ENCODE results near the gene HSPG2.

Gene HSPG2

DNA sequence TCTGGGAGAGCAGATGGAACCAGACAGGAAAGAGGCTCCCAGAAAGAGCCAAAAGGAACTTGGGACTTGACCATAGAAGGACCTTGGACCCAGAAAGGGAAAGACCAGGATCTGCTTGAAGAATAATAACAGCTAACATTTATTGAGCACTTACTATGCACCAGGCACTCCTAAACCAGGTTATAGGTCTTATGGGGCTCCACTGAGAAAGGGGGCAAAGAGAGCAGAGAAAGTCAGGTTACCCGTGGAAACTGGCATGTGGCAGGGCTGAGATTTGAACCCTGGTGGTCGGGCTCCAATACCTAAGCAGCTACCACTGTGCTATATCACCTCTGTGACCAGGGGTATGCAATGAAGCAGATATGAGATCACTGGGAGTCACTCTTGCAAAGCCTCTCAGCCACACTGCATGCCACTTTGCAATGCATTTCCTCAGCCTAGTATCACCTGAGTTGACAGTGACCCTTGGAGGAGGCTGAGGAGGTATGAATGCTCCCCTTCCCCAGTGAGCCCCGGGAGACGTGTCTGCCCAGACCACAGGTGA, 37.8 kb downstream of the HSPG2 start:
- FAIRE-seq: no peak

DNA sequence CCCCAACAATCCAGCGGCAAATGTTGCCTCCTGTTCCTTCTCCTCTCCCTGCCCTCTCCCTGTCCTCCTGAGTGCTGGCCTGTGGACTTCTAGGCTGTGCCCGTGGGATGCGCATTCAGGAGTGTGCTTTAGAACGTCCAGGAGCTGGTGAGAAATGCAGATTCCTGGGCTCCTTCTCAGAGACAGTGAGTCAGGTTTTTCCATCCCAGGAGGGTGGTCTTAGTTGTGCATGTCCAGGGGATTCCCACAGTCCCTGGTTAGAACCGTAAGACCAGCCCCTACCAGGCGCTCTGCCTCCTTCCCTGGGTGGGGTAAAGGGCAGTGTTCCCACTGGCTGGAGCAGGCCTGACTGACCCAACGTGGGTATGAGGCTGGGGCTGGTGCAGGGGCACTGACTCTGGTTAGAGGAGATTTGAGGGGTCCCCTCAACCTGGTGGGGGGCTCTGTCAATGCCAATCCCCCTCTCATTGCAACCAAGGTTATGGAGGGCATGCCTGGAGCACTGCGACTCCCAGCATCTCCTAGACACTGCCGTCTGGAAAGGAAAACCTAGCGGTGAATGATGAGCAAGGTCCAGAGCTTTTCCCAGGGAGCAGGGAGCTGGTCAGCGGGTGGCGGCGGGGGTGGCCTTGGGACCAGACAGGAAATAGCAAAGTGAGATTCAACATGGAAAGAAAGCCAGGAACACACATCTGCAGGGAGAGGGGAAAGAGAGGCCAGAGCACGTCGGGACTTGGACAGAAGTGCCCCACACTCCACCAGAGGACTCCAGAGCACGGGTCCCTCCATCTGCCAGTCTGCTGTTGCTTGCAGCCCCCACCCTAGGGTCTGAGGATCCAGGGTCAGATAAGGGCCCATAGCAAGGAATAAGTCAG, 38.5 kb downstream of the HSPG2 start:
- DNase-seq (ENCODE audit: insufficient read length, low spot score) (no peak), FAIRE-seq (no peak)
- TF ChIP-seq POLR2AphosphoS5 (IDR thresholded peaks at IDR 0.05; ENCODE audit: low read depth, low read length): no peak
- no peak for TF ChIP-seq POU2F2 (IDR thresholded peaks at IDR 0.05; ENCODE audit: low read depth, low read length)
- TF ChIP-seq PAX5 (IDR thresholded peaks at IDR 0.05; ENCODE audit: insufficient read depth, low read length, severe bottlenecking): no peak
- TF ChIP-seq POLR2A (IDR thresholded peaks at IDR 0.05; ENCODE audit: low read depth, low read length): no peak
- no peak for TF ChIP-seq TAF1 (IDR thresholded peaks at IDR 0.05; ENCODE audit: low read depth, low read length)

More for the DNA sequence above, 37.8 kb downstream of the HSPG2 start:
- TF ChIP-seq POU2F2 (IDR thresholded peaks at IDR 0.05; ENCODE audit: low read depth, low read length) (no peak), POLR2A (IDR thresholded peaks at IDR 0.05; ENCODE audit: low read depth, low read length) (no peak), PAX5 (IDR thresholded peaks at IDR 0.05; ENCODE audit: insufficient read depth, low read length, severe bottlenecking) (no peak), TAF1 (IDR thresholded peaks at IDR 0.05; ENCODE audit: low read depth, low read length) (no peak), SPI1 (IDR thresholded peaks at IDR 0.05; ENCODE audit: low read depth, low read length) (no peak), POLR2AphosphoS5 (IDR thresholded peaks at IDR 0.05; ENCODE audit: low read depth, low read length) (no peak)
- no peak for DNase-seq (ENCODE audit: insufficient read length, low spot score)

DNA sequence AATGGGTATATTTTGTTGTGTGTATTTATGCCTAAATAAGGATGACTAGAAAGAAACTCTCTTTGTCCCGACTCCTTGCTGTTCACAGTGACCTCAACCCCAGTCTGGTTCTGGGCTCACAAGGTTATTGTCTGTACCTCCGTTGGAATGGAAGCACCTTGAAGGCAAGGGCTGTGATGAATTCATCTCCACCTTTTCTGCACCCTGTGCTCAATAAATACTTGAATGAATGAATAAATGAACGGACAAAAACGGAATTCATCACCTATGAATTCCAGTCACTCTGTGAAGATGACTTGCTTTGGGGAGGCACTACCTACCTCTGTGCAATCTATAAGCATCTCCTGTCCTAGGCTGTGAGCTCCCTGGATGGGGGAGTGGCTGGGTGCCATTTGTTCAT, 39.3 kb downstream of the HSPG2 start:
- DNase-seq (ENCODE audit: insufficient read length, low spot score) (no peak), FAIRE-seq (no peak)
- TF ChIP-seq SPI1 (IDR thresholded peaks at IDR 0.05; ENCODE audit: low read depth, low read length) (no peak), POLR2AphosphoS5 (IDR thresholded peaks at IDR 0.05; ENCODE audit: low read depth, low read length) (no peak), POU2F2 (IDR thresholded peaks at IDR 0.05; ENCODE audit: low read depth, low read length) (no peak), POLR2A (IDR thresholded peaks at IDR 0.05; ENCODE audit: low read depth, low read length) (no peak), TAF1 (IDR thresholded peaks at IDR 0.05; ENCODE audit: low read depth, low read length) (no peak), PAX5 (IDR thresholded peaks at IDR 0.05; ENCODE audit: insufficient read depth, low read length, severe bottlenecking) (no peak)

DNA sequence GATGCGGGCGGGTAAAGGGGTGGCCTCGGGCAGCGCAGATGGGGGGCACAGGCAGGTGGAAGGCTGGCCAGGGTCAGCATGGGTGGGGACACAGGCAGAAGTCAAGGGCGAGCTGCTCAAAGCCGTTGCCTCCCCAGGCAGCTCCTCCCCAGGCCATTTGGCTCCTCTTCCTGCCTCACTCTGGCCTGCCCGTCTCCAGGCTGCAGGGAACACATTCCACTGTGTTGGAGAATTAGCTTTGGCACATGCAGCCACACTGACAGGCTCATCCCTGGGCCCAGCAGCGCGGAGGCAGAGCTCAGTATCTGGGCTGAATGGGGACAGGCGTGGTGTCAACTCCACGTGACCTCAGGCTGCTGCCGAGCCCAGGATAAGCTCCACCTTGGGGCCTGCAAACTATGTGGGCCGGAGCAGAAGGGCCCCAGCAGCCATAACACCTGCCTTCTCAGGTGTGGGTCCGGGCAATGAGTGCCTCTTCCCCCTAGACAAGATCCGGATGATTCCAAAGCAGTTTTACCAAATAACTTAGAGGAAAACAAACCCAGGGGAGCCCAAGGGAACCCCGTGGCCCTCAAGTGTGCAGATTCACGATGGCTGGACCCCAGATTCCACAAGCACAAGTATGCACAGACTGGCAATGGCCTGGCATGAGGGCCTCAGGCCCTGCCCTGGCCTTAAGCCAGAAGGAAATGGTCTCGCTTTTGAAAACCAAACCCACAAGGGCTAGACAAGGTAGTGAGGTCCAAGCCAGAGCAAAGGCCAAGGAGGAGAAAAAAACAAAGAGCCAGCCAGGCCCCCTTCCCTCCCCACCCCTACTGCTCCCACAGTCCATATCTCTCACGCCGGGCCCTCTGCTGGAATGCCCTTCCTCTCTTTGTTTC, 40.2 kb downstream of the HSPG2 start:
- DNase-seq (ENCODE audit: insufficient read length, low spot score): no peak
- no peak for FAIRE-seq
- no peak for TF ChIP-seq SPI1 (IDR thresholded peaks at IDR 0.05; ENCODE audit: low read depth, low read length)
- TF ChIP-seq POLR2AphosphoS5 (IDR thresholded peaks at IDR 0.05; ENCODE audit: low read depth, low read length): no peak
- no peak for TF ChIP-seq POU2F2 (IDR thresholded peaks at IDR 0.05; ENCODE audit: low read depth, low read length)
- no peak for TF ChIP-seq TAF1 (IDR thresholded peaks at IDR 0.05; ENCODE audit: low read depth, low read length)
- no peak for TF ChIP-seq POLR2A (IDR thresholded peaks at IDR 0.05; ENCODE audit: low read depth, low read length)
- TF ChIP-seq PAX5 (IDR thresholded peaks at IDR 0.05; ENCODE audit: insufficient read depth, low read length, severe bottlenecking): no peak

DNA sequence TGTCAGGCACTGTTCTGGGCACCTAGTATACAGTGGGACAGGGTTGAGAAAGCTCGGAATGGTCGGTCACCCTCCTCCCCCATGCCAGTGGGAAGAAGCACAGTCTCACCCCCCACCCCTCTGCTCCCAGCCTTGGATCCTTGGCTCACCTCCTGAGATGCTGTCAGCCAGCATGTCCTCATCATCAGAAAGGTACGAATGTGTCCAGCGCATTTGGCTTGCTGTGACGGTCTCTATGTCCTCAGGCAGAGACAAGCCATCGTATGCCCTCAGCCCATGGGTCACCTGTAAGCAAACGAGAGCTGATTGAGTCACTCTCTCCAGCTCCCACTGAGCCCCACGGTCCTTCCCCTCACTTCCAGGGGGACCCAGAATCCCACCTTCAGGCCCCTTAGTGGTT, 41.1 kb downstream of the HSPG2 start:
- no peak for FAIRE-seq
- no peak for DNase-seq (ENCODE audit: insufficient read length, low spot score)
- TF ChIP-seq TAF1 (IDR thresholded peaks at IDR 0.05; ENCODE audit: low read depth, low read length) (no peak), SPI1 (IDR thresholded peaks at IDR 0.05; ENCODE audit: low read depth, low read length) (no peak), POLR2A (IDR thresholded peaks at IDR 0.05; ENCODE audit: low read depth, low read length) (no peak)

DNA sequence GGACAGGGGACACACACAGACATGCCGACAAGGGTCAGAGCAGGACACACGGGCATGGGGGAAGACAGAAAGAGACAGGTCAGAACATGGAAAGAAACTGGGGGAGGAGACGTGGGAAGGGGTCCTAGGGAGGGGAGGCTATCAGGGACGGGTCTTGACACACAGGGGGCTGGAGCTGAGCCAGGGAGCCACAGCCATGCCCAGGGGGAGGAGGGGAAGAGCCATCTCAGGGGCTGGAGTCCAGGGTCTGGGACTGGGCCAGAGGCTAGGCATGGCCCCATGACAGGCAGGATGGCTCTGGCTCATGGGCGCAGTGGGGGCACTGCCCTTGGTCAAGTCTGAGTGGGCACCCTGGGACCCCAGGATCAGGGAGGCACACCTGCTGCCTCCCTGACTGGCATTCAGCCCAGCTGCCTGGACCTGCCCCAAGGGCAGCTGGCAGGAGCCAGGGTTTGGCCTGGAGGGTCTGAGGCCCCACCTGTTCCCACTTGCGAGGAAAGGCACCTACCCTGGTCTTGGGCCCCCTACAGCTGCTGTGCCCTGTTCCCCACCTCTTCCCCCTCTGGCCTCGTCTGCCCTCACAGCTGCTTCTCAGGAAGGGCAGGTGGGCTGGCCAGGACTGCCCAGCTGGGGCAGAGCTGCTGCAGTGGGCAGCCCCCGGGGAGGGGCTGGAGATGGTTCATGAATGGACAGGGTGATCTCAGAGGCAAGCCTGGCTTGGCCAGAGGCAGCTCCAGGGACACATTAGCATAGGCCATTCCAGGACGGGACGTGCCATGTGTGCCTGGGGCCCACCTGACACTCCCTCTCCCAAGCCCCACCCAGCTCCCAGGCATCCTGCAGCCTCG, 42.9 kb downstream of the HSPG2 start:
- TF ChIP-seq TAF1 (IDR thresholded peaks at IDR 0.05; ENCODE audit: low read depth, low read length) (no peak), PAX5 (IDR thresholded peaks at IDR 0.05; ENCODE audit: insufficient read depth, low read length, severe bottlenecking) (no peak), POLR2A (IDR thresholded peaks at IDR 0.05; ENCODE audit: low read depth, low read length) (no peak), SPI1 (IDR thresholded peaks at IDR 0.05; ENCODE audit: low read depth, low read length) (no peak), POU2F2 (IDR thresholded peaks at IDR 0.05; ENCODE audit: low read depth, low read length) (no peak)
- no peak for DNase-seq (ENCODE audit: insufficient read length, low spot score)
- no peak for FAIRE-seq

DNA sequence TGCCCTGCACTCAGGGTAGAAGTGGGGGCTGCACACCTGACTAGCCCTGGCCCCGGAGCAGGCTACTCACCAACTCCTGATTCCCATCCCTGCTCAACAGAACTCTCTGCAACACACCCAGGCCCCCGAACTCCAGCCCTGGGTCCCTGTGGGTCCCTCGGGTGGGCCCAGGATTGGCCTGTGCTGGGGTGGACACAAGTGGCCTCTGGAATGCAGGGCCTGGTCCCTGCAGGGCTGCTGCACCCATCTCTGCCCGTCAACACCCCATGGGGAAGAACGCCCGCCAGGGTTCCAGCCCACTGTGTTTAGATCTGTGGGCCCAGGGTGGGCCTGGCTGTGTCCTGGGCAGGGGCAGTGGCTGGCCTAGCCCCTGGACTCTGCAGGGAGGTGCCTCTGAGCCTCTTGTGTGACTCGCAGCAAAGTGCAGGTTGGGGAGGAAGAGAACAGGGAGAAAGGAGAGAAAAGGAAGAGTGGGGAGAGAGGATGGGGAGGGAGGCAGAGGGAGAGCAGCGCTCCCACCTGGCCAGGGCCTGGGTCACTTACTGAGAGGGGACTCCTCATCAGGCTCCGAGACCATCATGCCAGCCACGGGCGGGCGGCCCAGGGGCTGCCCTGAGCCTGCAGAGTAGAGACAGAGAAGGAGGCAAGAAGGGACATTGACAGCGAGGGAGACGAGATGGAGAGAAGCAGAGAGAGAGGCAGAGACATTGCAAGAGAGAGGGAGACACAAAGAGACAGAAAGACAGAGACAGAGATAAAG, 43.9 kb downstream of the HSPG2 start:
- TF ChIP-seq POLR2A (IDR thresholded peaks at IDR 0.05; ENCODE audit: low read depth, low read length) (no peak), PAX5 (IDR thresholded peaks at IDR 0.05; ENCODE audit: insufficient read depth, low read length, severe bottlenecking) (no peak), POLR2AphosphoS5 (IDR thresholded peaks at IDR 0.05; ENCODE audit: low read depth, low read length) (no peak), POU2F2 (IDR thresholded peaks at IDR 0.05; ENCODE audit: low read depth, low read length) (no peak), SPI1 (IDR thresholded peaks at IDR 0.05; ENCODE audit: low read depth, low read length) (no peak), TAF1 (IDR thresholded peaks at IDR 0.05; ENCODE audit: low read depth, low read length) (no peak)
- DNase-seq (ENCODE audit: insufficient read length, low spot score) (no peak), FAIRE-seq (no peak)

All from GM12891 (cell line).